ENCODE data around the gene MORN4.

DNA sequence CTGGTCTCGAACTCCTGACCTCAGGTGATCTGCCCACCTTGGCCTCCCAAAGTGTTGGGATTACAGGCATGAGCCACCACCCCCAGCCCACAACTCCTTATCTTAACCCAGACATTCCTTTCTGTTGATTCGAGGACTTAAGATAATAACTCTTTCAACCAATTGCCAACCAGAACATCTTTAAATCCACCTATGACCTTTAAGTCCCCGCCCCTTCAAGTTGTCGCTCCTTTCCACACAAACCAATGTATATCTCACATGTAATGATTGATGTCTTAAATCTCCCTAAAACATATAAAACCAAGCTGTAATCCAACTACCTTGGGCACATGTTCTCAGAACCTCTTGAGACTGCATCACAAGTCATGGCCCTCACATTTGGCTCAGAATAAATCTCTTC lies 68.5 kb downstream of the MORN4 start:
- no peak for TF ChIP-seq FOS (IDR thresholded peaks at IDR 0.05; ENCODE audit: borderline replicate concordance, insufficient read depth, low read length)
- TF ChIP-seq GATA2 (IDR thresholded peaks at IDR 0.05; ENCODE audit: insufficient read depth, insufficient read length, low read depth, low read length): no peak
- TF ChIP-seq, protein P1, sequence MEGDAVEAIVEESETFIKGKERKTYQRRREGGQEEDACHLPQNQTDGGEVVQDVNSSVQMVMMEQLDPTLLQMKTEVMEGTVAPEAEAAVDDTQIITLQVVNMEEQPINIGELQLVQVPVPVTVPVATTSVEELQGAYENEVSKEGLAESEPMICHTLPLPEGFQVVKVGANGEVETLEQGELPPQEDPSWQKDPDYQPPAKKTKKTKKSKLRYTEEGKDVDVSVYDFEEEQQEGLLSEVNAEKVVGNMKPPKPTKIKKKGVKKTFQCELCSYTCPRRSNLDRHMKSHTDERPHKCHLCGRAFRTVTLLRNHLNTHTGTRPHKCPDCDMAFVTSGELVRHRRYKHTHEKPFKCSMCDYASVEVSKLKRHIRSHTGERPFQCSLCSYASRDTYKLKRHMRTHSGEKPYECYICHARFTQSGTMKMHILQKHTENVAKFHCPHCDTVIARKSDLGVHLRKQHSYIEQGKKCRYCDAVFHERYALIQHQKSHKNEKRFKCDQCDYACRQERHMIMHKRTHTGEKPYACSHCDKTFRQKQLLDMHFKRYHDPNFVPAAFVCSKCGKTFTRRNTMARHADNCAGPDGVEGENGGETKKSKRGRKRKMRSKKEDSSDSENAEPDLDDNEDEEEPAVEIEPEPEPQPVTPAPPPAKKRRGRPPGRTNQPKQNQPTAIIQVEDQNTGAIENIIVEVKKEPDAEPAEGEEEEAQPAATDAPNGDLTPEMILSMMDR (IDR thresholded peaks at IDR 0.05; ENCODE audit: extremely low read depth in 1 of 2, insufficient read depth in 1 of 2, low read depth in 1 of 2, low read length in 2 of 2): no peak
- TF ChIP-seq MYC (IDR thresholded peaks at IDR 0.05; ENCODE audit: low read depth, low read length): no peak
- TF ChIP-seq EZH2 (IDR thresholded peaks at IDR 0.05; ENCODE audit: borderline replicate concordance, low read depth, low read length, severe bottlenecking): no peak
- TF ChIP-seq POLR2A (IDR thresholded peaks at IDR 0.05; ENCODE audit: low read depth, low read length): no peak
- no peak for TF ChIP-seq POLR2AphosphoS5 (IDR thresholded peaks at IDR 0.05; ENCODE audit: insufficient read depth, low read depth, low read length)

Measured in endothelial cell of umbilical vein (primary cell).